ENCODE data around the gene OPN5.

The OPN5 gene

DNA sequence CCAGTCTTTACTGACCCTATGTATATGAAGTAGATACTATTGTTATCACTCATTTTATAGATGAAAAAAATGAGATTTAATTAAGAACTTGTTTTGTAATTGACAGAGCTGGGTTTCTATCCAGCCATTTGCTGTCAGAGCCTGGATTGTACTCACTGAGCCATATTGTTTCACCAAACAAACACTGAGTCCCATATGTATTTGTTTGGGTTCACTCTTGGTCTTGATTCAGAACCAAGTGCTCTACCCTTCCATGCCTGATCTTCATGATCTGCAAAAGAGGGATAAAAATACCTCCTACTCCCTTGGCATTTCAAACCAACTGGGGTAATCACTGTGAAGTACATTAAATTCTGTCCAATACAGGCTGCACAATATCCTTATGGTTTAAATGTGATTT is 52.4 kb downstream of the OPN5 start:
- Histone ChIP-seq H3K9ac (no peak overlapping the region), H3K4me2 (no peak overlapping the region), H3K79me2 (ENCODE audit: insufficient read depth, low read depth) (no peaks in the 10 kb centered on the region), H3K27ac (no peak overlapping the region), H2AFZ (ENCODE audit: low read depth) (no peak overlapping the region), H3K4me3 (IDR thresholded peaks at IDR 0.05; ENCODE audit: insufficient read depth, low read depth, low read length) (no peak overlapping the region), H4K20me1 (ENCODE audit: insufficient read depth) (no peaks in the 10 kb centered on the region), H3K27me3 (ENCODE audit: insufficient read depth, low read depth) (no peaks in the 10 kb centered on the region), H3K4me1 (ENCODE audit: low read depth, poor library complexity, severe bottlenecking) (no peaks in the 10 kb centered on the region), H3K36me3 (ENCODE audit: insufficient read depth) (no peaks in the 10 kb centered on the region)
- TF ChIP-seq, protein P1, sequence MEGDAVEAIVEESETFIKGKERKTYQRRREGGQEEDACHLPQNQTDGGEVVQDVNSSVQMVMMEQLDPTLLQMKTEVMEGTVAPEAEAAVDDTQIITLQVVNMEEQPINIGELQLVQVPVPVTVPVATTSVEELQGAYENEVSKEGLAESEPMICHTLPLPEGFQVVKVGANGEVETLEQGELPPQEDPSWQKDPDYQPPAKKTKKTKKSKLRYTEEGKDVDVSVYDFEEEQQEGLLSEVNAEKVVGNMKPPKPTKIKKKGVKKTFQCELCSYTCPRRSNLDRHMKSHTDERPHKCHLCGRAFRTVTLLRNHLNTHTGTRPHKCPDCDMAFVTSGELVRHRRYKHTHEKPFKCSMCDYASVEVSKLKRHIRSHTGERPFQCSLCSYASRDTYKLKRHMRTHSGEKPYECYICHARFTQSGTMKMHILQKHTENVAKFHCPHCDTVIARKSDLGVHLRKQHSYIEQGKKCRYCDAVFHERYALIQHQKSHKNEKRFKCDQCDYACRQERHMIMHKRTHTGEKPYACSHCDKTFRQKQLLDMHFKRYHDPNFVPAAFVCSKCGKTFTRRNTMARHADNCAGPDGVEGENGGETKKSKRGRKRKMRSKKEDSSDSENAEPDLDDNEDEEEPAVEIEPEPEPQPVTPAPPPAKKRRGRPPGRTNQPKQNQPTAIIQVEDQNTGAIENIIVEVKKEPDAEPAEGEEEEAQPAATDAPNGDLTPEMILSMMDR (conservative IDR thresholded peaks at IDR 0.05; ENCODE audit: low read depth, low read length) = no peak

DNA sequence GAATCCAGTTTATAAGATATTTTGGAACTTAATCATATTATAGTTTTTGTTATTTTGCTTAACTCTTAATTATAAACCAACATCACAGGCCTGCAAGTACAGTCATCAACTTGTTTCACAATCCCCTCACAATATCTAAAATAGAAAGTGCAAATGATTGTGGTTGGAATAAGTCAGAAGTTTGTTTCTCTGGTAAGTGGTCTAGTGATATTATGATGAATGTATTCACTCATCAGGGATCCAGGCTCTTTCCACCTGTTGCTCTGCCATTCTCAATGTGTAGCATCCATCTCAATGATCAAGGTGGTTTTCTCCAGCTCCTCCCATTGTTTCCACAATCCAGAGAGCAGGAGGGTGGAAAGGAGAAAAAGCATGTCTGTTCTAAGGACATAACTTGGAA is 54.2 kb downstream of the OPN5 start:
- no peak overlapping the region for H3K27ac ChIP-seq
- no peaks in the 10 kb centered on the region for H3K79me2 ChIP-seq (ENCODE audit: insufficient read depth, low read depth)
- no peak overlapping the region for H3K9ac ChIP-seq
- TF ChIP-seq, protein P1 (conservative IDR thresholded peaks at IDR 0.05; ENCODE audit: low read depth, low read length) = no peak
- no peak overlapping the region for H2AFZ ChIP-seq (ENCODE audit: low read depth)
- no peaks in the 10 kb centered on the region for H3K36me3 ChIP-seq (ENCODE audit: insufficient read depth)
- no peaks in the 10 kb centered on the region for H3K27me3 ChIP-seq (ENCODE audit: insufficient read depth, low read depth)
- H3K4me1 ChIP-seq (ENCODE audit: low read depth, poor library complexity, severe bottlenecking) = no peaks in the 10 kb centered on the region
- H3K4me2 ChIP-seq = no peak overlapping the region
- H4K20me1 ChIP-seq (ENCODE audit: insufficient read depth) = no peaks in the 10 kb centered on the region
- no peak overlapping the region for H3K4me3 ChIP-seq (IDR thresholded peaks at IDR 0.05; ENCODE audit: insufficient read depth, low read depth, low read length)

DNA sequence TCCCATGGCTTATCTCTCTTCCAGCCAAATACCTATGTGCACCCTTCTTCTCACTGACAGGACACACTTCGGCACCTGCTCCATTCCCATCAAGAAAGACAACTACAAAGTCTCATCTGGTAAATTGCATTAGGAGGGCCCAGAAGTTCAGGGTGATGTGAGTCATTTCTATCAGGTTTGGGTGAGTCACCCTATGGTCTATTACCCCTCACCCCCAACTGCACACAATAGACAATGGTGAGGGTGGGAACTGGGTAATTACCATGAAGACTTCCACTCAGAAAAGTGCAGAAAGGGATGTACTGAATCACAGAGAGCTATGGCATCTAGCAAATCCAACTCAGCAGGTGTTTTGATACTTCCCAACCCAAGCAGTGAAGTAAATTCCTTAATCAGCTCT is 54.8 kb downstream of the OPN5 start:
- TF ChIP-seq, protein P1 (conservative IDR thresholded peaks at IDR 0.05; ENCODE audit: low read depth, low read length) = no peak
- Histone ChIP-seq H3K27me3 (ENCODE audit: insufficient read depth, low read depth) (no peaks in the 10 kb centered on the region), H3K36me3 (ENCODE audit: insufficient read depth) (no peaks in the 10 kb centered on the region), H3K9ac (no peak overlapping the region), H3K4me3 (IDR thresholded peaks at IDR 0.05; ENCODE audit: insufficient read depth, low read depth, low read length) (no peak overlapping the region), H3K27ac (no peak overlapping the region), H3K4me1 (ENCODE audit: low read depth, poor library complexity, severe bottlenecking) (no peaks in the 10 kb centered on the region), H4K20me1 (ENCODE audit: insufficient read depth) (no peaks in the 10 kb centered on the region), H2AFZ (ENCODE audit: low read depth) (no peak overlapping the region), H3K4me2 (no peak overlapping the region), H3K79me2 (ENCODE audit: insufficient read depth, low read depth) (no peaks in the 10 kb centered on the region)

GRCh38 chr6:47839645-47840044 is 57.8 kb downstream of the OPN5 start:
- Histone ChIP-seq H3K27me3 (ENCODE audit: insufficient read depth, low read depth) (no peaks in the 10 kb centered on the region), H3K36me3 (ENCODE audit: insufficient read depth) (no peaks in the 10 kb centered on the region)

More at GRCh38 chr6:47839645-47840044, 57.8 kb downstream of the OPN5 start:
- H3K4me2 ChIP-seq = no peak overlapping the region
- no peak overlapping the region for H2AFZ ChIP-seq (ENCODE audit: low read depth)
- no peaks in the 10 kb centered on the region for H3K4me1 ChIP-seq (ENCODE audit: low read depth, poor library complexity, severe bottlenecking)
- TF ChIP-seq, protein P1 (conservative IDR thresholded peaks at IDR 0.05; ENCODE audit: low read depth, low read length) = no peak
- no peak overlapping the region for H3K4me3 ChIP-seq (IDR thresholded peaks at IDR 0.05; ENCODE audit: insufficient read depth, low read depth, low read length)
- no peak overlapping the region for H3K27ac ChIP-seq
- no peaks in the 10 kb centered on the region for H3K79me2 ChIP-seq (ENCODE audit: insufficient read depth, low read depth)
- no peaks in the 10 kb centered on the region for H4K20me1 ChIP-seq (ENCODE audit: insufficient read depth)
- no peak overlapping the region for H3K9ac ChIP-seq

Measured in KMS-11 (cell line).